HepG2 (cell line): Measurements from ENCODE around the gene IRF3. TPM values are rescaled to one million over a fixed set of nuclear protein-coding genes. Genes with fewer than 3 reads are reported as not detected.

Experiments used
- ATAC-seq: fragments of 200-7000 bp; cut with Tn5 transposase; 3 replicates; pipeline ENCODE4 v1.9.1; 2020; ENCODE audit warnings: mild to moderate bottlenecking, moderate library complexity
- BruUV-seq: library from RNA; stranded (reverse); fragments of 400-500 nt; replicated peaks from 2 replicates; lab custom pipeline; 2021; lab: Mats Ljungman, UMichigan
- CTCF ChIA-PET: fragments of 300-600 bp; formaldehyde crosslinking; extraction: SDS; loops from one replicate; lab custom pipeline; 2021; ENCODE audit warnings: low total read pairs, inconsistent platforms, low intra/inter-chr PET ratio; lab: Yijun Ruan, JAX
- POLR2A ChIA-PET: fragments of 350-600 bp; sonication (Branson Sonifier 250); formaldehyde crosslinking; loops from one replicate; lab custom pipeline; 2020; ENCODE audit warnings: antibody characterized with exemption, inconsistent platforms; lab: Yijun Ruan, JAX
- DNase-seq: peaks from one replicate; pipeline ENCODE4 v3.0.0-alpha.2; 2015; ENCODE audit warnings: low spot score
- FAIRE-seq: peaks from 3 replicates; lab custom pipeline; 2011; peaks lifted over from hg19 to GRCh38; lab: Jason Lieb, UNC
- H2AFZ ChIP-seq: one replicate; pipeline ENCODE4 v1.6.1; 2011; ENCODE audit warnings: low read length, inconsistent platforms
- H3K27ac ChIP-seq: fragments of 300-600 bp; 3 replicates; pipeline ENCODE4 v1.8.0; 2011; ENCODE audit warnings: mixed run types, mild to moderate bottlenecking, mixed read lengths, low read length, inconsistent platforms; ENCODE audit not compliant: insufficient read depth; ENCODE audit errors: extremely low read length
- H3K27me3 ChIP-seq, 2 experiments: fragments of 200-600 bp in 1 of 2; 2 replicates in 1 of 2; 3 replicates in 1 of 2; pipeline versions ENCODE4 v1.6.0 to v1.8.0; 2011; ENCODE audit warnings: low read length in 2 of 2, mild to moderate bottlenecking in 2 of 2, moderate library complexity in 2 of 2, inconsistent platforms in 1 of 2; ENCODE audit not compliant: insufficient read depth in 2 of 2, control insufficient read depth in 1 of 2
- H3K36me3 ChIP-seq, 2 experiments: fragments of 200-600 bp in 1 of 2; replicated peaks in 1 of 2; 2 replicates in 1 of 2; 3 replicates in 1 of 2; pipeline versions ENCODE4 v1.5.1 to v1.8.0; 2011; ENCODE audit warnings: low read length in 2 of 2, inconsistent platforms in 1 of 2; ENCODE audit not compliant: insufficient read depth in 2 of 2, control insufficient read depth in 1 of 2
- H3K4me1 ChIP-seq: 2 replicates; pipeline ENCODE4 v1.5.1; 2012; ENCODE audit warnings: low read length, inconsistent platforms; ENCODE audit not compliant: insufficient read depth
- H3K4me2 ChIP-seq: 2 replicates; pipeline ENCODE4 v1.6.0; 2011; ENCODE audit warnings: low read depth, low read length, inconsistent platforms
- H3K4me3 ChIP-seq, 3 experiments: fragments of 200-600 bp in 1 of 3; sonication (generic), shearing (Covaris generic) in 1 of 3; replicated peaks in 1 of 3; 2 replicates each; pipeline ENCODE4 v1.5.1; 2011 to 2016; ENCODE audit warnings: low read length in 3 of 3, inconsistent platforms in 2 of 3, low read depth in 2 of 3, mild to moderate bottlenecking in 2 of 3, control low read depth in 1 of 3, mixed read lengths in 1 of 3; ENCODE audit not compliant: insufficient read depth in 1 of 3
- H3K79me2 ChIP-seq: one replicate; pipeline ENCODE4 v1.6.1; 2011; ENCODE audit warnings: low read length, inconsistent platforms; ENCODE audit not compliant: insufficient read depth
- H3K9ac ChIP-seq: 2 replicates; pipeline ENCODE4 v1.6.0; 2011; ENCODE audit warnings: mild to moderate bottlenecking, low read depth, low read length, inconsistent platforms; ENCODE audit not compliant: insufficient read depth
- H3K9me3 ChIP-seq: 2 replicates; pipeline ENCODE4 v1.5.1; 2012; ENCODE audit warnings: mild to moderate bottlenecking, low read length
- H4K20me1 ChIP-seq: 2 replicates; pipeline ENCODE4 v1.6.0; 2011; ENCODE audit warnings: inconsistent platforms, mild to moderate bottlenecking, low read length, moderate library complexity; ENCODE audit not compliant: insufficient read depth
- KDM1A ChIP-seq: IDR thresholded peaks from 2 replicates; pipeline ENCODE4 v1.6.1; 2016; ENCODE audit warnings: missing compliant biosample characterization
- MIER2 ChIP-seq: IDR thresholded peaks from 2 replicates; pipeline ENCODE4 v1.6.1; 2016; ENCODE audit warnings: missing biosample characterization, missing genetic modification reagents
- RARA ChIP-seq: IDR thresholded peaks from 2 replicates; pipeline ENCODE4 v1.6.1; 2016; ENCODE audit warnings: missing genetic modification reagents, missing compliant biosample characterization
- ZMYM3 ChIP-seq: sonication (generic); formaldehyde crosslinking; IDR thresholded peaks from 2 replicates; pipeline ENCODE4 v1.5.1; 2020; ENCODE audit warnings: mild to moderate bottlenecking, missing genetic modification reagents
- ZNF768 ChIP-seq: sonication (generic); formaldehyde crosslinking; IDR thresholded peaks from 2 replicates; pipeline ENCODE4 v1.4.0; 2020; ENCODE audit warnings: missing genetic modification reagents
- WGBS: methylation state at CpG from one replicate; pipeline ENCODE4 v1.1.6; 2017; ENCODE audit warnings: low lambda C conversion rate; 5-methylcytosine and 5-hydroxymethylcytosine counted together
- in situ Hi-C: cut with HindIII; loops from 2 replicates; pipeline ENCODE4 v1.10.0; 2017; ENCODE audit warnings: low pct_unique_long_range_greater_than_20kb; ENCODE audit not compliant: extremely low pct_ligation_motif_present
- intact Hi-C: fragments of 100-400 bp; cut with micrococcal nuclease; formaldehyde crosslinking; loops from one replicate; pipeline ENCODE4 v1.10.0; 2022; ENCODE audit not compliant: unreplicated experiment
- polyA plus RNA-seq, 8 experiments: library from polyadenylated mRNA; depleted of rRNA in 3 of 8; stranded (reverse) in 7 of 8; unstranded in 1 of 8; fragments of >200 nt; fragmentation: Illumina TruSeq in 4 of 8; extraction: Trizol in 4 of 8; gene quantifications; 2 replicates each; pipeline versions ENCODE4 v1.2.1 to v1.2.3, GENCODE V29; 2011 to 2016; ENCODE audit warnings: low read depth in 4 of 8, missing spikeins in 1 of 8, mixed read lengths in 1 of 8; ENCODE audit not compliant: insufficient read depth in 1 of 8
- total RNA-seq, 5 experiments: library from RNA; depleted of rRNA; stranded (reverse); fragments of >200 nt; fragmentation: Illumina TruSeq; extraction: Trizol; gene quantifications; 2 replicates each; pipeline ENCODE4 v1.2.3, GENCODE V29; 2016; ENCODE audit warnings: low read depth in 1 of 5
- TF ChIP-seq, protein P1 (sequence below): IDR thresholded peaks from 2 replicates; pipeline ENCODE4 v1.6.1; 2016; ENCODE audit warnings: missing compliant biosample characterization, missing genetic modification reagents, borderline replicate concordance
- TF ChIP-seq, protein P2 (sequence below): sonication (generic); formaldehyde crosslinking; IDR thresholded peaks from 2 replicates; pipeline ENCODE4 v1.4.0; 2020; ENCODE audit warnings: missing genetic modification reagents

Gene IRF3
- total and polyA plus RNA-seq, 2 of the 13 experiments (the other 11 are each of a cell fraction or from before 2014, with no cell fraction given) = 61.9 to 65.5 TPM

DNA sequence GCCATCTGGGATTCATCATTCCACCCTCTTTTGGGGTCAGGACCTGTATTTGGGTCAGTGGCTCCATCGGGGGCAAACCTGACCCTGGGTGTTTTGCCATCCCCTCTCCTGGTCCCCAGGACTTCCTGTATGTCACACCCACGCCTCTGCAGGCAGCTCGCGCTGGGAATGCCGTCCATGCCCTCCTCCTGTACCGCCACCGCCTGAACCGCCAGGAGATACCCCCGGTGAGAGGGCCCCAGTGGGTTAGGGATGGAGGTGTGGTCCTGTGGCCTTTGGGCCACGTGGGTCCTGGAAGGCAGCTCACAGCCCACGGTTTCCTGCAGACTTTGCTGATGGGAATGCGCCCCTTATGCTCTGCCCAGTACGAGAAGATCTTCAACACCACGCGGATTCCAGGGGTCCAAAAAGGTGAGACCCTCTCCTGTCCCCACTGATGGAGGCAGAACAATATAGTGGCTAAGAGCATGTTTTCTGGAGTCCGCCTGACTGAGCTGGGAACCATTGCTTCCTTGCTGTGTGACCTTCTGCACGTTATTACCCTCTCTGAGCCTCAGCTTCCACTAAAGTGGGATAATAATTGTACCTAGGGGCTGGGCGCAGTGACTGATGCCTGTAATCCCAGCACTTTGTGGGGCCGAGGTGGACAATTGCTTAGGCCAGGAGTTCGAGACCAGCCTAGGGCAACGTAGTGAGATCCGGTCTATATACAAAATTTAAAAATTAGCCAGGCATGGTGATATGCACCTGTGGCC is 39.4 kb upstream of the IRF3 start:
- no peaks in the 10 kb centered on the region for H4K20me1 ChIP-seq
- peaks cover 0 to 24% of the 10 kb centered on the region in 2 experiments; a peak in 3 of 5 replicates for H3K27me3 ChIP-seq
- H3K36me3 ChIP-seq = no peaks in the 10 kb centered on the region
- BruUV-seq = no TSS peak
- no peaks in the 10 kb centered on the region for H3K9me3 ChIP-seq
- in situ Hi-C loops (no loop called here), intact Hi-C loops (no loop called here)
- POLR2A ChIA-PET = no interaction called here
- H3K9ac ChIP-seq = no peak overlapping the region
- H3K4me3 ChIP-seq = no peak overlapping the region
- 0 out of 2 replicates have a peak overlapping the region, but pooled peaks have one; percentile 20 for H3K4me2 ChIP-seq
- FAIRE-seq (no peak), ATAC-seq (no peak), DNase-seq (no peak)
- CTCF ChIA-PET = no interaction called here
- WGBS = 66% methylated on average over 8 of the region's 22 CpGs
- H3K27ac ChIP-seq = no peak overlapping the region
- no peaks in the 10 kb centered on the region for H3K79me2 ChIP-seq
- H2AFZ ChIP-seq = no peak overlapping the region
- TF ChIP-seq ZMYM3 (CRISPR knock-in tag) (peak; percentile 81), MIER2 (CRISPR knock-in tag) (no peak), ZNF768 (peak; percentile 97), RARA (CRISPR knock-in tag) (no peak), KDM1A (0 out of 2 replicates have a peak, but pooled peaks have one; percentile 41)
- TF ChIP-seq, protein P1, sequence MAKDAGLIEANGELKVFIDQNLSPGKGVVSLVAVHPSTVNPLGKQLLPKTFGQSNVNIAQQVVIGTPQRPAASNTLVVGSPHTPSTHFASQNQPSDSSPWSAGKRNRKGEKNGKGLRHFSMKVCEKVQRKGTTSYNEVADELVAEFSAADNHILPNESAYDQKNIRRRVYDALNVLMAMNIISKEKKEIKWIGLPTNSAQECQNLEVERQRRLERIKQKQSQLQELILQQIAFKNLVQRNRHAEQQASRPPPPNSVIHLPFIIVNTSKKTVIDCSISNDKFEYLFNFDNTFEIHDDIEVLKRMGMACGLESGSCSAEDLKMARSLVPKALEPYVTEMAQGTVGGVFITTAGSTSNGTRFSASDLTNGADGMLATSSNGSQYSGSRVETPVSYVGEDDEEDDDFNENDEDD (CRISPR knock-in tag) = no peak
- TF ChIP-seq, protein P2, sequence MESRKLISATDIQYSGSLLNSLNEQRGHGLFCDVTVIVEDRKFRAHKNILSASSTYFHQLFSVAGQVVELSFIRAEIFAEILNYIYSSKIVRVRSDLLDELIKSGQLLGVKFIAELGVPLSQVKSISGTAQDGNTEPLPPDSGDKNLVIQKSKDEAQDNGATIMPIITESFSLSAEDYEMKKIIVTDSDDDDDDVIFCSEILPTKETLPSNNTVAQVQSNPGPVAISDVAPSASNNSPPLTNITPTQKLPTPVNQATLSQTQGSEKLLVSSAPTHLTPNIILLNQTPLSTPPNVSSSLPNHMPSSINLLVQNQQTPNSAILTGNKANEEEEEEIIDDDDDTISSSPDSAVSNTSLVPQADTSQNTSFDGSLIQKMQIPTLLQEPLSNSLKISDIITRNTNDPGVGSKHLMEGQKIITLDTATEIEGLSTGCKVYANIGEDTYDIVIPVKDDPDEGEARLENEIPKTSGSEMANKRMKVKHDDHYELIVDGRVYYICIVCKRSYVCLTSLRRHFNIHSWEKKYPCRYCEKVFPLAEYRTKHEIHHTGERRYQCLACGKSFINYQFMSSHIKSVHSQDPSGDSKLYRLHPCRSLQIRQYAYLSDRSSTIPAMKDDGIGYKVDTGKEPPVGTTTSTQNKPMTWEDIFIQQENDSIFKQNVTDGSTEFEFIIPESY = peak; percentile 52; the same call in 1 of the 2 replicates
- H3K4me1 ChIP-seq = peaks cover 19% of the 10 kb centered on the region
